GM21367 (cell line): Measurements from ENCODE around the gene BMERB1.
"Not testable (repeated sequence)": the region's sequence is repeated elsewhere in the genome, so short reads cannot be mapped to it uniquely, and the experiment has no call there.

Experiments
- ATAC-seq: cut with Tn5 transposase; IDR thresholded peaks from one replicate; pipeline ENCODE4 v1.9.1; 2021; ENCODE audit not compliant: unreplicated experiment

The BMERB1 gene

DNA sequence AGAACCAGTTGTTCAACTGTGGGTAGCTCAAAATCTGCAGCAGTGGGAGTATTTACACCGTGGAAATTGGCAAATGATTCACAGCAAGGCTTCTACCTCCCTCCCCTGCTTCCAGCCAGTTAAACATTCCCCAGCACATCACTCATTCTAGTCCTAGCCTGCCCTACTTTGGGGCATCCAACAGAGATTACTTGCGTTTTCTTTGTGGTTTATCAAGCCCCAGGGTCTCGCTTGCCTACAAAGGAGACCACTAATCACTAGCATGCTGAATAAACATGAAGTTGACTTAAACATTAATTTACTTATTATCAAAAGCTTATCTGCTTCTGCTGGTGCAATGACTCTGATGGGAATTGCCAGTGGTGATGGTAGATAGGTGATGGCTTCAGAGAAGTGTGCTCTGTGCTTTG is 114.1 kb downstream of the BMERB1 start:
- ATAC-seq, result no peak

DNA sequence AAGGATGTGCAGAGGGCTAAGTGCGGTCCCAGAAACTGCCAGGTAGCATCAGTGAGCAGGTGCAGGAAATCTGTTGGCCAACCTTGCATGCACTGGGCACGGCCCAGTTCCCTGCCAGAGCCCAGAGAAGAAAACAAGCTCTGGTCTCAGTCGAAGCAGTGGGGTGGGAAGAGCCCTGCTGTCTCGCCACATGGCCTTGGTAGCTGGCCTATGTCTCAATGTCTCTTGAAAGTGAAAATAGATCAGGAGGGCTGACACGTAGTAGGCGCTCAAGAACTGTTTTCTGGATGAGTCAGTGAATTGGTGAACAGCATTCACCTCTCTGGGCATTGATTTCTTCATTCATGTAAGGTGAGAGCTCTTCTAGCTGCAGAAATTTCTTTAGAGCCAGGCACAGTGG is 118.1 kb downstream of the BMERB1 start:
- no peak for ATAC-seq

DNA sequence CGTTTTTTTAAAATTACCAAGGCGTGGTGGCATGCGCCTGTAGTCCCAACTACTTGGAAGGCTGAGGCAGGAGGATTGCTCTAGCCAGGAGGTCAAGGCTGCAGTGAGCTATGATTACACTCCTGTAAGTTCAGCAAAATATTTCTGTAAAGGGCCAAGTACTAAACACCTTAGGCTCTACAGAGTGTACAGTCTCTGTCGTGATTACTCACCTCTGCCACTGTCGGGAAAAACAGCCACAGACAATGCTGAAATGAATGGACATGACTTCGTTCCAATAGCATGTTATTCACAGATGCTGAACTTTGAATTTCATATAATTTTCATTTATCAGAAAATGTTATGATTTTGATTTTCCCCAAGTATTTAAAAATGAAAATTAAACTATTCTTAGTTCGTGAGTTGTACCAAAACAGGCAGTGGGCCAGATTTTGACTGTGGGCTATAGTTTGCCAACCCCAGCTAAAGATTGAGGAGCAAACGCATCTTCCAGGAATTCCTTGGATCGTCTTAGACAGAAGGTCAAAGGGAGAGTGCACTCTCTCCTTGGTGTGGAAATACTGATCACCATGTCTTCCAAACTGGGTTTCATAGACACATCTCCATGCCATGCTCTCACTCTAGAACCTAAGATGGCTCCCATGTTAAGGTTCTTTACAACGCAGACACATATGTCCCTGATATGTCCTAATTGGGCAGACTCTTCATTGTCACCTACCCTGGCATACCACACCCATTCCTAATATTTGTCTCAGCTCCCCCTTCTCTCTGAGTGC is 119.1 kb downstream of the BMERB1 start:
- no peak for ATAC-seq

DNA sequence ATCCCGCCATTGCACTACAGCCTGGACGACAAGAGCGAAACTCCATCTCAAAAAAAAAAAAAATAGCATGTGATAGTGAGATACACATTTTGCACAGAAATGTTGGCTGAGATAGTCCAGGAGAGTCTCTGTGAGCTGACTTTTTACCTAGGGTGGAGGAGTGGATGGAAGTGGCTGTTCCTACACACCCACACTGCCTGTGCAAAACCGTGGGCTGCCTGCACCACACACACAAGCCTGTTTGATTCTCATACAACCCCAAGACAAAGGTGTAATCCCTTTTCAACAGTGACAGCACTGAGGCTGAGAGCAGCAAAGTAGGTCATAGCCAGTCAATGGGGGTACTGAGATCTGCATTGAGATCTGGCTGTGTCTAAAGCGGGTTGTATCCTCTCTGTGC is 121.7 kb downstream of the BMERB1 start:
- ATAC-seq, result no peak

DNA sequence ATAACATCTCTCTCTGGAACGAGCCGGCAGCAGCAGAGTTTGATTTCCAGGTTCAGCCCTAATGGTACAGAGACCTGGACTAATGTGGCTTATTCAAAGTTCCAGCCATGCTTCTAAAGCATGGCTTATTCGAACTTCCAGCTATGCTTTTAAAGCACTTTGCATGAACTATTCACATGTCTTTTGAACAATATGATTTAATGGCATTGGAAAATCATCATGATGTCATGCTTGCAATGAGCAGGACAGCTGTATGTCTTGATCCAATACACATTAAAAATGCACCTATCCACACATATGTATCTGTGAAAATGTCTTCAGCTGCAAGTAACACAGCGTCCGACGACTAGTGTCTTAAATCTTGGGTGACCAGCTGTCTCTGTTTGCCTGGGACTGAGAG is 122.9 kb downstream of the BMERB1 start:
- no peak for ATAC-seq

DNA sequence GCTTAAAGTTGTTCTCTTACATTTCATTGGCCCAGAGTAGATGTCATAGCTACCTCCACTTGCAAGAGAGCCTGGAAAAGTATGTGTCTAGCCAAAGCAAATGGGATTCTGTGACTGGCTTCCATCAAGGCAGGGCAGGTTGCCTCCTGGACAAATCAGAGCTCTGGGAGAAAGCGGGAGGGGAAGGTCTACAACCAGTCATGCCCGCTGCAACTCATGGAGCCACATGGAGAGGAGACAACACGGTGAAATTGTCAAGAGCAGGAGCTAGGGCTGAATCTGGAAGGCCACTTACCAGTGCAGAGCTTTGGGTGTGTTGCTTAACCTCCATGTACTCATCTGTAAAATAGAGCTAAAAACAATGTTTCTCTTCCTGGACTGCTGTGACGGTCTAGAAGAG is 124.8 kb downstream of the BMERB1 start:
- no peak for ATAC-seq

DNA sequence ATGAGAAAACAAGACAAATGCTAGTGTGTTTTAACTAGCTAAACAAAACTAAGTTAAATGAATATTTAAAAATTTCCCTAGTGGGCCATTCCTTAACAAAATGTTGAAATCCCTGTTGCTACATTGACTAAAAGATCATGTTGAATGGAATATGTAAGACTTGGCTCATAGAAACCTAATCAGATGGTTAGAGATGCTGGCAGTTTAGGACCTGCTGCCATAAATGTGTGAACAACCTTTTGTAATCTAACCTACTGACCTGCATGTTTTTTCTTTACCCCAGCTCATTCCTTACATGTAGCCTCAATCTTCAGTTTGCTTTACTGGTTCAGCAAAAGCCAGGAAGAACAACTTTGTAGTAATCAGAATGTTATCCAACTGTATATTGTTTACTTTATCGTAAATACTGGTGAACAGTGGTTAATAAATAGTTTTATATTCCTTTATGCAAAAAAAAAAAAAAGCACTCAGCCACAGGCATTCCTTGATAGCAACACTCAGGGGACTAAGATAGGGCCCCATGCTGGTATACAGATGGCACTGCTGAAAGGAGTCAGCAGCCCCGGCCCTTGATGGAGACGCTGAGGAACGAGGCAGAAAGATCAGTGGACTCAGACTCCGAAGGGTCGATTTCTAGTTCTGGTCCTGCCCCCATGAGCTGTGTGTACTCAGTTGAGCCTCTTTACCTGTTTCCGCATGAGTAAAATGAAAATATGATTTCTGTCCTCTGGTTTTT is 130.4 kb downstream of the BMERB1 start:
- no peak for ATAC-seq

DNA sequence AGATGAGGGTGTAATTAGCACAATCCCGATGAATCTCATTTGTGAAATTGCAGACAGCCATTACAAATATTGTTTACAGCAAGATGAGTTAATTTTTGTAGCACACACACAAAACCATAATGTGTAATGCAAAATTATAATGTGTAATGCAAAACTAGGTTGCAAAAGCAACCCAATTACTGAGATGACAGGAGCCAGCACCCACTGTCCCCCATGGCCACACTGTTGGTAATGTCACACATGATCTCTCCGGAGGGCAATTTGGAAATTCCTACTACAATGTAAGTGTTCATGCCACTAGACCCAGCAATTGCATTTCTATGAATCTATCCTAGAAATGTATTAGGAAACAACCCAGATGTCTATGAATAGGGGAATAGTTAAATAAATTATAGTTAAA is 131.7 kb downstream of the BMERB1 start:
- no peak for ATAC-seq

DNA sequence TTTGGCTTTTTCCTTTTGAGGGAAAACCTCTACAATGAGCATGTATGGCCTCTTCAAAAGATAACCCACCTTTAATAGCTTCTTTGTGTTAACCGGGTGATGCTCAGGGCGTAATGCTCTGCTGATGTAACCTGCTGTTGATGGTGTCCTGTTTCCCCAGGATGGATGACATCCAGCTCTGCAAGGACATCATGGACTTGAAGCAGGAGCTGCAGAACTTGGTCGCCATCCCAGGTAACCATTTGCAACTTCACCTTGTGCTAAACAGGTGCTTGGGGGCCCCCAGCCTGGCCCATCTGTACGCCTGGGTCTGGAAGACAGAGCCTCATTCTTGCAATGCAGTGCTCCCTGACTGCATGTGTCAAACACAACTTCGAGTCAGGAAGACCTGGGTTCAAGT is 133.4 kb downstream of the BMERB1 start:
- ATAC-seq, result no peak

DNA sequence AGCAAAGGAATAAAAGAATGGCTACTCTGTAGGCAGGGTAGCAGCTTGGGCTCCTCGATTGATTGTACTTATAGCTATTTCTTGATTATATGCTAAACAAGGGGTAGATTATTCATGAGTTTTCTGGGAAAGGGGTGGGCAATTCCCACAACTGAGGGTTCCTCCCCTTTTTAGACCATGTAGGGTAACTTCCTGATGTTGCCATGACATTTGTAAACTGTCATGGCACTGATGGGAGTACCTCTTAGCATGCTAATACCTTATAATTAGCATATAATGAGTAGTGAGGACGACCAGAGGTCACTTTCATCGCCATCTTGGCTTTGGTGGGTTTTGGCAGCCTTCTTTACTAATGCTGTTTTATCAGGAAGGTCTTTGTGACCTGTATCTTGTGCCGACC is 136.3 kb downstream of the BMERB1 start:
- not testable (repeated sequence) for ATAC-seq

DNA sequence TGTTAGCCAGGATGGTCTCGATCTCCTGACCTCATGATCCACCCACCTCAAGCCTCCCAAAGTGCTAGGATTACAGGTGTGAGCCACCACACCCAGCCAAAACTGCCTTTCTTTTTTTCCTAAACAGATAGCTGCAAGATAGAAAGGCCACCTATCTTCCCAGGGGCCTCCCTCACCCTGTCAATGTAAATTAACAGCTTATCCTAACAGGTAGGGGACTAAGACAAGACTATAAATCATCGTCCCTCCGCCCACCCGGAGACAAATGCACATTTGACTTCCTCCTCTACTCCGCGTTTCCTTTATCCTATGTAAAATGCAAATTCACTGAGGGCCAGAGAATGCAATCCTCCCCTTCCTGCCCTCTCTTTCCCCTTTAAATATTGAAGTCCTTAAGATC is 137.2 kb downstream of the BMERB1 start:
- ATAC-seq, result no peak

DNA sequence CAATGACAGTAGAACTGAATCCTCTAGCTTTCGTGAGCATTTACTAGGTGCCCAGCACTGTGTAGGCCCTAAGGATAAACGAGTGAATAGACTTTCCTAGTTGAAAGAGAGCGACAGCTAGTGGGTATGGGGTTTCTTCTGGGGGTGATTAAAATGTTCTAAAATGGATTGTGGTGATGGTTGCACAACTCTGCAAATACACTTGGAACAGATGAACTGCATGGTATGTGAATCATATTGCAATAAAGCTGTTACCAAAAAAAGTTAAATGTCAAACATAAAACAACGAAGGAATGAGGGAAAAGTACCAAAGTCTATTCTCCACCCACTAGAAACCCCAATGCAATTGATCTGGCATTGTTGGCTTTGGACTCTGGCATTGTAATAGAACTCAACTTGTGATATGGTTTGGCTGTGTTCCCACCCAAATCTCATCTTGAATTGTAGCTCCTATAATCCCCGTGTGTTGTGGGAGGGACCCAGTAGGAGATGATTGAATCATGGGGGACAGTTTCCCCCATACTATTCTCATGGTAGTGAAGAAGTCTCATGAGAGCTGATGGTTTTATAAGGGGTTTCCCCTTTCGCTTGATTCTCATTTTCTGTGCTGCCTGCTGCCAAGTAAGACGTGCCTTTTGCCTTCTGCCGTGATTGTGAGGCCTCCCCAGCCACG is 138.1 kb downstream of the BMERB1 start:
- ATAC-seq, result no peak

DNA sequence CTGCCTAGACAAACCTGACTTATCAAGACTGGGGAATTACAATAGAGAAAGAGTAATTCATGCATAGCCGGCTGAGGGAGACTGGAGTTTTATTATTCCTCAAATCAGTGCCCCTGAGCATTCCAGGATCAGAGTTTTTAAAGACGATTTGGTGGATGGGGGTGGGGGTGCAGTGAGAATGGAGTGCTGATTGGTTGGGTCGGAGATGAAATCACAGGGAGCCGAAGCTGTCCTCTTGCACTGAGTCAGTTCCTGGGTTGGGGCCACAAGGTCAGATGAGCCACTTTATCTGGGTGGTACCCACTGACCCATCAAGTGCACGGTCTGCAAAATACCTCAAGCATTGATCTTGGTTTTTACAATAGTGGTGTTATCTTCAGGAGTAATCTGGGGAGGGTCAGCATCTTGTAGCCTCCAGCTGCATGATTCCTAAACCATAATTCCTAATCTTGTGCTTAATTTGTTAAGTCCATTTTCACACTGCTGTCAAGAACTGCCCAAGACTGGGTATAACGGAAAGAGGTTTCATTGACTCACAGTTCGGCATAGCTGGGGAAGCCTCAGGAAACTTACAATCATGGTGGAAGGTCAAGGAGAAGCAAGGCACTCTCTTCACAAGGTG is 139.0 kb downstream of the BMERB1 start:
- no peak for ATAC-seq

DNA sequence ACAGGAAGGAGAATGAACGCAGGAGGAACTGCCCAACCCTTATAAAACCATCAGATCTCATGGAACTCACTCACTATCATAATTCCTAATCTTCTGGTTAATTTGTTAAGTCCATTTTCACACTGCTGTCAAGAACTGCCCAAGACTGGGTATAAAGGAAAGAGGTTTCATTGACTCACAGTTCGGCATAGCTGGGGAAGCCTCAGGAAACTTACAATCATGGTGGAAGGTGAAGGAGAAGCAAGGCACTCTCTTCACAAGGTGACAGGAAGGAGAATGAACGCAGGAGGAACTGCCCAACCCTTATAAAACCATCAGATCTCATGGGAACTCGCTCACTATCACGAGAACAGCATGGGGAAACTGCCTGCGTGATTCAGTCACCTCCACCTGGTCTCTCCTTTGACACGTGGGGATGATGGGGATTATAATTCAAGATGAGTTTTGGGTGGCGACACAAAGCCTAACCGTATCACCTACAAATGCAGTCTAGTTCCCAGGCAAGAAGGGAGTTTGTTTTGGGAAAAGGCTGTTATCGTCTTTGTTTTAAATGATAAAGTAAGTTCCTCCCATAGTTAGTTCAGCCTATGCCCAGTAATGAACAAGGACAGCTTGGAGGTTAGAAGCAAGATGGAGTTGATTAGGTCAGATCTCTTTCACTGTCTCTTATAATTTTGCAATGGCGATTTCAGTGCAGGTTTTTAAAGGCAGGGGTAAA is 139.7 kb downstream of the BMERB1 start:
- not testable (repeated sequence) for ATAC-seq

DNA sequence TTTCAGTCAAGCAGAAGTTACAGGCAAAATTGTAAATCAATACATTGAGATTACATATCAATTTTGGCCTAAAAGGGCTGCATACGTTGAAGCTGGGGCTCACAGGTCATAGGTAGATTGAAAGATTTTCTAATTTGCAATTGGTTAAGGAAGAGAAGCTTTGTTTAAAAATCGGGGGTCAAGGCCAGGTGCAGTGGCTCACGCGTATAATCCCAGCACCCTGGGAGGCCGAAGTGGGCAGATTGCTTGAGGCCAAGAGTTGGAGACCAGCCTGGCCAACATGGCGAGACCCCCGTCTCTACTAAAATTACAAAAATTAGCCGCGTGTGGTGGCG is 140.2 kb downstream of the BMERB1 start:
- ATAC-seq, result no peak

DNA sequence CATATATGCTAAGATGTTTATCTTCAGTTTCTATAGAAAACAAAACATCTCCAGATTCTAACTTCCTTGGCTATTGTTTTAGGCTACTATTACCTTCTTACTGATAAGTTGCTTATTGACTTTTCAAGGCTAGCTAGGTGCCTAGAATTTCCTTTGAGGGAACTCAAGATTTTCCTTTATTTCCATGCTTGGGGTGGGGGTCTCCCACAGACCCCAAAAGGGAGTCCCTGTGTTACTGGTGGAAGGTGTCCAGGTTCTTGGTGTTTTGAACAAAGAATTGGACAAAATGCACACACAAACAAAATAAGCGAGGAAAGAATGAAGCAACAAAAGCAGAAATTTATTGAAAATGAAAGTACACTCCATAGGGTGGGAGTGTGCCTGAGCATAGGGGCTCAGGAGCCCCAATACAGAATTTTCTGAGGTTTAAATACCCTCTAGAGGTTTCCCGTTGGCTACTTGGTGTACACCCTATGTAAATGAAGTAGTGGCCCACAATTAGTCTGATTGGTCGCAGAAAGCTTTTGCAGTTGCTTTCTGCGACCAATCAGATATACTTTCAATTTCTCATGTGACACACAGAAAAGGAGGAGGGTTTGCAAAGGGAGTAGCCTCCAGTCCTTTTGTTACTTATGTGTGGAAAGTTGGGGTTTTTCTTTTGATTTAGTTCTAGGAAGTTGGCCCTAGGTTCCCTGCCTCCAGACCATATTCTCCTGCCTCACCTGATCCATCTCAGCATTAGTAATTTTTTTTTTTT is 141.1 kb downstream of the BMERB1 start:
- no peak for ATAC-seq

DNA sequence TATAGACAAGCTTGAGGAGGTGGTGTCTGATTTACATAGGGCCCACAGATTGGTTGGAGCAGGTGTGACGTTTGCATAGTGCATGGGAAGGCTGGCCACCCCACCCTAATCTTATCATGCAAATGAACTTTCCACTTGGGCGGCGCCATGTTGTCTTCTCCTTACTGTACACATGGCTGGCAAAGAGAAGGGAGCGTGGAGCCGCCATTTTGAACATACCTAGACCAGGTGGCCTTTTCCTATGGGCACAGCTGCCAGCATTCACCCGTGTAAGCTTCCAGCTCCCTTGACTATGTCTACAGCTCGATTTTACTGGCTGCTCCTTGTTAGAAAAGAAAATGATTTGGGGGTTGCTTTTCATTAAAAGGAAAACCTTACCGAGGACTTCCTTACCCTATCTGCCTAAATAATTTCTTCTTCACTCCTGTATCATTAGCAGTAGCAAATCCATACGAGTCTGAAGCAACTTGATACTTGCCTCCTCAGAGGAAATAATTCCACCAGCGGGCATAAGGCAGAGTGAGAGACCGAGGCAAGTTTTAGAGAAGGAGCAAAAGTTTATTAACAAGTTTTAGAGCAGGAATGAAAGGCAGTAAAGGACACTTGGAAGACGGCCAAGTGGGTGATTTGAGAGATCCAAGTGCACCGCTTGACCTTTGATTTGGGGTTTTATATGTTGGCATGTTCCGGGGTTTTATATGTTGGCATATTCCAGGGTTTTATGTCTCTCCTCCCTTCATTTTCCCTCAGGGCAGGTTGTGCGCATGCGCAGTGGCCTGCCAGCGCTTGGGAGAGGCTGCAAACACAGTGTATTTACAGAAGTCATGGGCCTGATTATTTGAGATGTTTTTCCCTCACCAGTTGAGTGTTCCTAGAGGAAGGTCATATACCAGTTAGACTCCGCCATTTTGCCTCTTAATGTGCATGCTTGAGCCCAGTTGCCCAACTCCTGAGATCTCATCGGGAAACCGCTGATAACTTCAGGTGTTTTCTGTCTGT is 142.9 kb downstream of the BMERB1 start:
- ATAC-seq, result no peak

DNA sequence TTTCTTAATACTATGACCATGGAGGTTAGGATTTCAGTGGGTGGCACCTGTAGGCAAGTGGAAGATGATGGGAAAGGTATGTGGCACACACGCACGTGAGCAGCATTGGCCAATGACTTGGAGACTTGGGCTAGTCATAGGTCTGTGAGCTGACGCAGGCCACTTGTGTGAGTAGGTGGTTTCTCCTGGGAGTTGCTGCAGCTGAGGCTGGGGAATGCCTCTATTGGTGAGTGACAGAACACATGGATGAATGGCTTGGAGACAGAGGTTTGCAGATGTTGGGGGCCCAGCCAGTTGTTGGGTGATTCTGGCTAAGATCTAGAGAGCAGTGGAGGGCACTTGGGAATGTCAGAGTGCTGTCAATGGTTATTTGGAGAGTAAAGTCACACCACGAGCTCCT is 144.4 kb downstream of the BMERB1 start:
- no peak for ATAC-seq

DNA sequence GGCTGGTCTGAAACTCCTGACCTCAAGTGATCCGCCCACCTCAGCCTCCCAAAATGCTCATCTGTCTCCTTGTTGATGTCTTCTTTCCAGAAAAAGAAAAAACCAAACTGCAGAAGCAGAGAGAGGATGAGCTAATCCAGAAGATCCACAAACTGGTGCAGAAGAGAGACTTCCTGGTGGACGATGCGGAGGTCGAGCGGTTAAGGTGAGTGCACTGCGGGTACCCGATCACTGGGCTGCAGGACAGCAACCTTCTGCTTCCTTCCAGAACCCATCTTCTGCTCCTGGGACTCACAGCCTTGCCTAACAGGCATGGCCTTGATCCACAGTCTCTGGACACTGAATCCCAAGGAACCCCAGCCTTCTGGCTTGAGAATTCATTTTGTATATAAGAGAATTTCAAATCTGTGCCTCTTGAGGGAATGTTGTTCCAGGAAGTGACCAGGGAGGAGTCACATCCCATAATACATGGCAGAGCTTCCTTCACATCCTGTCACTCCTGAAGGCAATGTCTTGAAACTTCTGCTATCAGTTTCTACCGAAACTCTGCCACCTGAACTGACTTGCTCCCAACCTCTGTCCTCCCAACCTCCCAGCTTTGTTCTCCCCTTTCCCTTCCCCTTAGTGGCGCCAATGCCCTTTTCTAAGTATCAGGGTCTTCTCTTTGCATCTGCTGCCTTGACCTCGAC is 146.9 kb downstream of the BMERB1 start:
- no peak for ATAC-seq
